Hepatocyte (in vitro differentiated cells): Measurements from ENCODE around the gene SLC6A11. TPM values are rescaled to one million over a fixed set of nuclear protein-coding genes. Genes with fewer than 3 reads are reported as not detected.

Experiments
- DNase-seq: peaks from one replicate; pipeline ENCODE4 v3.0.0-alpha.2; 2016; ENCODE audit warnings: low spot score
- H2AFZ ChIP-seq: fragments of 200-600 bp; sonication (generic); 2 replicates; pipeline ENCODE4 v1.6.0; 2016; ENCODE audit warnings: antibody characterized with exemption, mild to moderate bottlenecking
- H3K27ac ChIP-seq: fragments of 200-600 bp; sonication (generic); 2 replicates; pipeline ENCODE4 v1.5.1; 2016; ENCODE audit warnings: mild to moderate bottlenecking
- H3K27me3 ChIP-seq: fragments of 200-600 bp; sonication (generic); 2 replicates; pipeline ENCODE4 v1.6.1; 2016
- H3K36me3 ChIP-seq: fragments of 200-600 bp; sonication (generic); replicated peaks from 2 replicates; pipeline ENCODE4 v1.5.1; 2016; ENCODE audit warnings: low read depth; ENCODE audit not compliant: insufficient read depth
- H3K4me1 ChIP-seq: fragments of 200-600 bp; sonication (generic); 2 replicates; pipeline ENCODE4 v1.5.1; 2016; ENCODE audit warnings: mild to moderate bottlenecking, moderate library complexity; ENCODE audit not compliant: insufficient read depth
- H3K4me2 ChIP-seq: fragments of 200-600 bp; sonication (generic); 2 replicates; pipeline ENCODE4 v1.6.0; 2016
- H3K4me3 ChIP-seq: fragments of 200-600 bp; sonication (generic); 2 replicates; pipeline ENCODE4 v1.5.1; 2016; ENCODE audit warnings: mild to moderate bottlenecking
- H3K79me2 ChIP-seq: fragments of 200-600 bp; sonication (generic); 2 replicates; pipeline ENCODE4 v1.6.0; 2017; ENCODE audit warnings: mild to moderate bottlenecking
- H3K9me2 ChIP-seq: fragments of 200-600 bp; sonication (generic); replicated peaks from 2 replicates; pipeline ENCODE4 v1.6.0; 2017; ENCODE audit warnings: mild to moderate bottlenecking; ENCODE audit not compliant: insufficient read depth
- H3K9me3 ChIP-seq: fragments of 200-600 bp; sonication (generic); 2 replicates; pipeline ENCODE4 v1.5.1; 2016; ENCODE audit warnings: low read depth, mild to moderate bottlenecking
- H4K20me1 ChIP-seq: fragments of 200-600 bp; sonication (generic); 2 replicates; pipeline ENCODE4 v1.6.0; 2016; ENCODE audit warnings: mild to moderate bottlenecking; ENCODE audit not compliant: insufficient read depth, poor library complexity, severe bottlenecking
- CTCF ChIP-seq: fragments of 200-600 bp; sonication (generic); IDR thresholded peaks from 2 replicates; pipeline ENCODE4 v1.5.1; 2016; ENCODE audit warnings: antibody characterized with exemption, mild to moderate bottlenecking; ENCODE audit not compliant: poor library complexity
- EZH2 ChIP-seq: fragments of 200-600 bp; sonication (generic); IDR thresholded peaks from 2 replicates; pipeline ENCODE4 v1.6.1; 2016; ENCODE audit warnings: antibody characterized with exemption, mild to moderate bottlenecking, borderline replicate concordance
- EZH2phosphoT487 ChIP-seq: fragments of 200-600 bp; sonication (generic); IDR thresholded peaks from one replicate; pipeline ENCODE4 v1.6.1; 2018; ENCODE audit warnings: antibody characterized with exemption, mild to moderate bottlenecking, low read depth, moderate library complexity; ENCODE audit not compliant: unreplicated experiment, severe bottlenecking
- whole genome bisulfite sequencing: methylation state at CpG from one replicate; pipeline ENCODE4 v1.1.6; 2016; ENCODE audit warnings: low lambda C conversion rate; ENCODE audit errors: missing lambda C conversion rate; 5-methylcytosine and 5-hydroxymethylcytosine counted together
- polyA plus RNA-seq: library from polyadenylated mRNA; unstranded; fragments of >200 nt; fragmentation: Nextera tagmentation; extraction: Ambion mirVana; gene quantifications from 2 replicates; pipeline ENCODE4 v1.2.1, GENCODE V29; 2016
- total RNA-seq: library from RNA; depleted of rRNA; stranded (reverse); fragments of >200 nt; gene quantifications from 2 replicates; pipeline ENCODE4 v1.2.3, GENCODE V29; 2014

The SLC6A11 gene
- total and polyA plus RNA-seq, 2 experiments from 2014 or later = 1.5 to 1.7 TPM

GRCh38 chr3:10952525-10952924, 136.5 kb downstream of the SLC6A11 start:
- H3K79me2 ChIP-seq = no peaks in the 10 kb centered on the region
- H3K4me3 ChIP-seq = no peak overlapping the region
- TF ChIP-seq EZH2 (no peak), CTCF (no peak), EZH2phosphoT487 (no peak)
- no peaks in the 10 kb centered on the region for H3K9me3 ChIP-seq
- H3K27ac ChIP-seq = no peak overlapping the region
- no peaks in the 10 kb centered on the region for H3K36me3 ChIP-seq
- no peaks in the 10 kb centered on the region for H4K20me1 ChIP-seq
- peaks cover under 1% of the 10 kb centered on the region for H3K27me3 ChIP-seq
- H3K9me2 ChIP-seq = no peaks in the 10 kb centered on the region
- H3K4me1 ChIP-seq = no peaks in the 10 kb centered on the region
- H3K4me2 ChIP-seq = no peak overlapping the region
- WGBS = 67% methylated on average over 3 of the region's 3 CpGs
- no peak for DNase-seq
- H2AFZ ChIP-seq = no peak overlapping the region

GRCh38 chr3:10954740-10955139, 138.7 kb downstream of the SLC6A11 start:
- H4K20me1 ChIP-seq = no peaks in the 10 kb centered on the region
- no peak overlapping the region for H3K4me2 ChIP-seq
- H3K27ac ChIP-seq = no peak overlapping the region
- no peaks in the 10 kb centered on the region for H3K36me3 ChIP-seq
- TF ChIP-seq EZH2 = no peak
- TF ChIP-seq CTCF = no peak
- TF ChIP-seq EZH2phosphoT487 = no peak
- H3K27me3 ChIP-seq = no peaks in the 10 kb centered on the region
- H2AFZ ChIP-seq = no peak overlapping the region
- no peak for DNase-seq
- 85% methylated on average over 3 of the region's 3 CpGs for WGBS
- no peaks in the 10 kb centered on the region for H3K9me2 ChIP-seq
- no peak overlapping the region for H3K4me3 ChIP-seq
- no peaks in the 10 kb centered on the region for H3K4me1 ChIP-seq
- H3K9me3 ChIP-seq = no peaks in the 10 kb centered on the region
- no peaks in the 10 kb centered on the region for H3K79me2 ChIP-seq

- 79% methylated on average over 15 of the region's 15 CpGs for WGBS
- H3K27ac ChIP-seq = no peak overlapping the region
- H3K79me2 ChIP-seq = no peaks in the 10 kb centered on the region
- TF ChIP-seq EZH2 (no peak), CTCF (no peak), EZH2phosphoT487 (no peak)
- H3K9me3 ChIP-seq = no peaks in the 10 kb centered on the region
- DNase-seq = no peak
- H3K27me3 ChIP-seq = no peaks in the 10 kb centered on the region
- H3K4me2 ChIP-seq = no peak overlapping the region
- H3K4me1 ChIP-seq = no peaks in the 10 kb centered on the region
- H3K36me3 ChIP-seq = no peaks in the 10 kb centered on the region
- H2AFZ ChIP-seq = no peak overlapping the region
- H3K9me2 ChIP-seq = no peaks in the 10 kb centered on the region
- no peak overlapping the region for H3K4me3 ChIP-seq
- no peaks in the 10 kb centered on the region for H4K20me1 ChIP-seq
These were observed 139.9 kb downstream of the SLC6A11 start for GRCh38 chr3:10955711-10956453.
